IMR-90 (cell line): ENCODE measurements around the gene FBXL7. TPM values are rescaled to one million over a fixed set of nuclear protein-coding genes. Genes with fewer than 3 reads are reported as not detected.

Experiments used
- ATAC-seq: fragments of 200-7000 bp; cut with Tn5 transposase; 2 replicates; pipeline ENCODE4 v1.9.1; 2020; ENCODE audit warnings: low read depth, mild to moderate bottlenecking, moderate library complexity
- BruUV-seq: library from RNA; stranded (reverse); fragments of 400-500 nt; replicated peaks from 2 replicates; lab custom pipeline; 2021; lab: Mats Ljungman, UMichigan
- CTCF ChIA-PET: fragments of 300-600 bp; formaldehyde crosslinking; extraction: SDS; loops from one replicate; lab custom pipeline; 2021; ENCODE audit warnings: antibody characterized with exemption; lab: Yijun Ruan, JAX
- POLR2A ChIA-PET: fragments of 300-600 bp; sonication (Branson Sonifier 250); formaldehyde crosslinking; loops from one replicate; lab custom pipeline; 2022; ENCODE audit warnings: antibody characterized with exemption; ENCODE audit not compliant: unreplicated experiment; lab: Charles Lee
- DNase-seq: peaks from one replicate; pipeline ENCODE4 v3.0.0; 2013
- H2AFZ ChIP-seq: replicated peaks from 2 replicates; pipeline ENCODE3; 2013; ENCODE audit warnings: low read length, mild to moderate bottlenecking; ENCODE audit not compliant: poor library complexity
- H2AK5ac ChIP-seq: 2 replicates; pipeline ENCODE4 v1.6.1; 2013; ENCODE audit warnings: low read depth, low read length, inconsistent platforms
- H2AK9ac ChIP-seq: replicated peaks from 2 replicates; pipeline ENCODE3; 2013; ENCODE audit warnings: mild to moderate bottlenecking, low read depth, low read length, moderate library complexity; ENCODE audit not compliant: poor library complexity
- H2BK120ac ChIP-seq: 2 replicates; pipeline ENCODE4 v1.6.1; 2013; ENCODE audit warnings: low read depth, low read length, inconsistent platforms
- H2BK15ac ChIP-seq: 3 replicates; pipeline ENCODE4 v1.6.1; 2013; ENCODE audit warnings: low read depth, low read length, inconsistent platforms
- H2BK20ac ChIP-seq: 2 replicates; pipeline ENCODE4 v1.6.1; 2013; ENCODE audit warnings: low read depth, mild to moderate bottlenecking, inconsistent platforms, low read length, moderate library complexity
- H2BK5ac ChIP-seq: 2 replicates; pipeline ENCODE4 v1.6.1; 2013; ENCODE audit warnings: mild to moderate bottlenecking, low read depth, low read length, inconsistent platforms; ENCODE audit not compliant: poor library complexity, severe bottlenecking
- H3K14ac ChIP-seq: replicated peaks from 2 replicates; pipeline ENCODE4 v1.6.1; 2013; ENCODE audit warnings: low read depth, low read length, inconsistent platforms
- H3K18ac ChIP-seq: 2 replicates; pipeline ENCODE4 v1.6.1; 2013; ENCODE audit warnings: low read depth, low read length, control low read depth
- H3K23ac ChIP-seq: 2 replicates; pipeline ENCODE4 v1.6.1; 2013; ENCODE audit warnings: low read depth, low read length, inconsistent platforms
- H3K27ac ChIP-seq: 2 replicates; pipeline ENCODE4 v1.5.1; 2013; ENCODE audit warnings: mild to moderate bottlenecking, control low read depth, low read length; ENCODE audit not compliant: insufficient read depth
- H3K27me3 ChIP-seq: 2 replicates; pipeline ENCODE4 v1.6.1; 2013; ENCODE audit warnings: low read length; ENCODE audit not compliant: control insufficient read depth, insufficient read depth
- H3K36me3 ChIP-seq: 2 replicates; pipeline ENCODE4 v1.6.1; 2013; ENCODE audit warnings: low read length, mixed read lengths; ENCODE audit not compliant: control insufficient read depth, insufficient read depth
- H3K4ac ChIP-seq: 2 replicates; pipeline ENCODE4 v1.6.1; 2013; ENCODE audit warnings: low read depth, low read length, inconsistent platforms
- H3K4me1 ChIP-seq: 2 replicates; pipeline ENCODE4 v1.6.1; 2013; ENCODE audit warnings: low read length, mixed read lengths; ENCODE audit not compliant: control insufficient read depth, insufficient read depth
- H3K4me2 ChIP-seq: 2 replicates; pipeline ENCODE4 v1.6.1; 2013; ENCODE audit warnings: low read depth, mild to moderate bottlenecking, control low read depth, low read length, moderate library complexity
- H3K4me3 ChIP-seq: 2 replicates; pipeline ENCODE4 v1.5.1; 2013; ENCODE audit warnings: low read depth, mild to moderate bottlenecking, control low read depth, low read length, moderate library complexity; ENCODE audit not compliant: insufficient read depth
- H3K56ac ChIP-seq: 2 replicates; pipeline ENCODE4 v1.6.1; 2013; ENCODE audit warnings: low read length, inconsistent platforms; ENCODE audit not compliant: insufficient read depth; ENCODE audit errors: extremely low read depth
- H3K79me1 ChIP-seq, 2 experiments: 2 replicates each; pipeline ENCODE4 v1.6.1; 2013; ENCODE audit warnings: low read length in 2 of 2, inconsistent platforms in 1 of 2, low read depth in 1 of 2
- H3K9ac ChIP-seq: 2 replicates; pipeline ENCODE4 v1.6.1; 2013; ENCODE audit warnings: low read depth, low read length, control low read depth
- H3K9me1 ChIP-seq: 2 replicates; pipeline ENCODE4 v1.6.1; 2013; ENCODE audit warnings: low read length, inconsistent platforms; ENCODE audit not compliant: insufficient read depth
- H3K9me3 ChIP-seq: 2 replicates; pipeline ENCODE4 v1.6.1; 2013; ENCODE audit warnings: low read length; ENCODE audit not compliant: control insufficient read depth, insufficient read depth
- H4K20me1 ChIP-seq: 2 replicates; pipeline ENCODE4 v1.6.1; 2013; ENCODE audit warnings: low read length, inconsistent platforms; ENCODE audit not compliant: insufficient read depth
- H4K5ac ChIP-seq: 2 replicates; pipeline ENCODE4 v1.6.1; 2013; ENCODE audit warnings: mild to moderate bottlenecking, low read depth, low read length, control low read depth
- H4K8ac ChIP-seq, 2 experiments: 2 replicates each; pipeline ENCODE4 v1.6.1; 2013; ENCODE audit warnings: low read depth in 2 of 2, low read length in 2 of 2, control low read depth in 1 of 2, inconsistent platforms in 1 of 2
- H4K91ac ChIP-seq: 2 replicates; pipeline ENCODE4 v1.6.1; 2013; ENCODE audit warnings: low read depth, low read length, inconsistent platforms; ENCODE audit not compliant: insufficient read depth
- MAFK ChIP-seq: IDR thresholded peaks from 2 replicates; pipeline ENCODE4 v1.6.1; 2012; ENCODE audit warnings: low read depth, low read length, improper control_type of control experiment
- MAZ ChIP-seq: IDR thresholded peaks from 2 replicates; pipeline ENCODE4 v1.6.1; 2012; ENCODE audit warnings: low read depth, mild to moderate bottlenecking, low read length, improper control_type of control experiment, moderate library complexity, borderline replicate concordance
- SMC3 ChIP-seq: fragments of 150-350 bp; IDR thresholded peaks from 2 replicates; pipeline ENCODE4 v1.6.1; 2016; ENCODE audit warnings: low read depth, mild to moderate bottlenecking, antibody characterized with exemption, low read length, moderate library complexity
- WGBS, 2 experiments: methylation state at CpG; one replicate each; pipeline versions ENCODE4 v1.1.5 to v1.1.7; 2013; ENCODE audit warnings: missing lambda C conversion rate in 2 of 2; ENCODE audit not compliant: insufficient read length in 1 of 2; ENCODE audit errors: extremely low coverage in 2 of 2; 5-methylcytosine and 5-hydroxymethylcytosine counted together
- dilution Hi-C: fragments of 300-500 bp; cut with HindIII; formaldehyde crosslinking; loops from one replicate; pipeline ENCODE4 v1.14.3; 2018; ENCODE audit warnings: low sequenced_read_pairs; ENCODE audit not compliant: unreplicated experiment
- in situ Hi-C: fragments of 300-500 bp; cut with MboI; formaldehyde crosslinking; loops from 3 replicates; pipeline ENCODE4 v1.14.3; 2019; ENCODE audit warnings: low sequenced_read_pairs, inconsistent platforms, mixed read lengths
- intact Hi-C: fragments of 100-400 bp; cut with micrococcal nuclease; formaldehyde crosslinking; loops from 2 replicates; pipeline ENCODE4 v1.10.0; 2022
- polyA plus RNA-seq, 3 experiments: library from polyadenylated mRNA; depleted of rRNA; stranded (reverse); fragments of >200 nt; gene quantifications; 2 replicates each; pipeline ENCODE4 v1.2.3, GENCODE V29; 2012; ENCODE audit warnings: low replicate concordance in 1 of 3
- total RNA-seq: library from RNA; depleted of rRNA; stranded (reverse); fragments of >200 nt; gene quantifications from 2 replicates; pipeline ENCODE4 v1.2.3, GENCODE V29; 2012

FBXL7 gene
- total and polyA plus RNA-seq, 2 of the 4 experiments (the other 2 are of a cell fraction) = 4.1 to 10.2 TPM

DNA sequence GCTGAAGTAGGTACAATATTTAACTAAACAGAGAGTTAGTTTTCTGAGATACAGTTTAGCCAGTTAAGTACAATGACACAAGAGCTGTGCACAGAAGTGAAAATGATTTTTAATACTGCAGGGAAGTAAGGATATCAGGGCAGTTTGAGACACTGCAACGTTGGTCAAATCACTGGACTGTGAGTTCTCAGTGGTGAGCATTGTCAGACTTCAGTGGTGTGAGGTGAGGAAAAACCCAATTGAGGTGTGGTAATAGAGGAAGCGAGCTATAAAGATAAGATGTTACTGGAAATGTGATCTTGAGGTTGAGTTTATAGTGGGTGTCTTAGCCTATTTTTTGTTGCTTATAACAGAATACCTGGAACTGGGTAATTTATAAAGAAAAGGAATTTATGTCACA, 12.8 kb upstream of the FBXL7 start:
- Histone ChIP-seq H3K4me3 (no peak overlapping the region), H2AK5ac (no peak overlapping the region), H4K20me1 (no peaks in the 10 kb centered on the region), H3K36me3 (no peaks in the 10 kb centered on the region), H3K18ac (no peak overlapping the region), H2AFZ (no peak overlapping the region), H3K9me1 (no peaks in the 10 kb centered on the region), H3K4me2 (no peak overlapping the region), H2BK5ac (no peak overlapping the region), H3K9me3 (no peaks in the 10 kb centered on the region), H3K14ac (no peak overlapping the region), H2BK15ac (no peak overlapping the region), H3K56ac (no peak overlapping the region), H3K23ac (no peak overlapping the region), H3K79me1 (no peaks in the 10 kb centered on the region), H2AK9ac (no peak overlapping the region), H2BK20ac (no peak overlapping the region), H3K27me3 (peaks cover 31% of the 10 kb centered on the region), H4K91ac (no peak overlapping the region), H3K4me1 (peaks cover 1% of the 10 kb centered on the region; the same call in 1 of the 2 replicates), H3K9ac (no peak overlapping the region), H2BK120ac (no peak overlapping the region), H3K4ac (no peak overlapping the region), H4K8ac (no peak overlapping the region), H3K27ac (no peak overlapping the region), H4K5ac (no peak overlapping the region)
- dilution Hi-C loops = no loop called here
- TF ChIP-seq SMC3 (no peak), MAFK (no peak), MAZ (no peak)
- intact Hi-C loops = no loop called here
- no TSS peak for BruUV-seq
- ATAC-seq (no peak), DNase-seq (no peak)
- in situ Hi-C loops = no loop called here
- WGBS, 2 experiments = 25% methylated on average over 1 of the region's 2 CpGs; no CpG with 5 or more reads in 1 of the 2 experiments
- ChIA-PET CTCF (no interaction called here), POLR2A (no interaction called here)
